A549 (cell line): ENCODE results near the gene IL1RAP. TPM values are rescaled to one million over a fixed set of nuclear protein-coding genes. Genes with fewer than 3 reads are reported as not detected.

ENCODE experiments used
- ATAC-seq, 2 experiments: fragments of 200-7000 bp in 1 of 2; fragments of >200 bp in 1 of 2; cut with Nextera tagmentation in 1 of 2; cut with Tn5 transposase in 1 of 2; 3 replicates each; pipeline versions ENCODE4 v1.8.0 to v1.9.1; 2018 to 2020; ENCODE audit warnings: mild to moderate bottlenecking in 1 of 2, moderate library complexity in 1 of 2
- CTCF ChIA-PET: fragments of 300-600 bp; sonication (Branson Sonifier 250); formaldehyde crosslinking; extraction: SDS; loops from one replicate; lab custom pipeline; 2021; ENCODE audit warnings: antibody characterized with exemption, inconsistent platforms; lab: Yijun Ruan, JAX
- POLR2A ChIA-PET: fragments of 350-600 bp; formaldehyde crosslinking; extraction: SDS; loops from one replicate; lab custom pipeline; 2021; ENCODE audit warnings: antibody characterized with exemption, inconsistent platforms; lab: Yijun Ruan, JAX
- DNase-seq, 2 experiments: peaks; one replicate each; pipeline versions ENCODE4 v3.0.0 to v3.0.0-alpha.2; 2011 to 2016; ENCODE audit warnings: low read depth in 1 of 2, low spot score in 1 of 2
- FAIRE-seq: peaks from 2 replicates; lab custom pipeline; 2011; peaks lifted over from hg19 to GRCh38; lab: Jason Lieb, UNC
- H3K27ac ChIP-seq, 2 experiments: fragments of >200 bp; sonication (Bioruptor Twin); formaldehyde crosslinking; 3 replicates each; pipeline ENCODE4 v1.5.1; 2016 to 2017
- H3K4me1 ChIP-seq: fragments of >200 bp; sonication (Bioruptor Twin); formaldehyde crosslinking; 3 replicates; pipeline ENCODE4 v1.6.1; 2016
- H3K4me2 ChIP-seq: fragments of >200 bp; sonication (Bioruptor Twin); formaldehyde crosslinking; 3 replicates; pipeline ENCODE4 v1.6.1; 2016
- H3K4me3 ChIP-seq: fragments of >200 bp; sonication (Bioruptor Twin); formaldehyde crosslinking; 3 replicates; pipeline ENCODE4 v1.5.1; 2016
- H3K9me3 ChIP-seq: fragments of >200 bp; sonication (Bioruptor Twin); formaldehyde crosslinking; 3 replicates; pipeline ENCODE4 v1.6.1; 2016
- BHLHE40 ChIP-seq: IDR thresholded peaks from 2 replicates; pipeline ENCODE4 v1.6.1; 2012; ENCODE audit warnings: low read depth, low read length, inconsistent platforms
- CBX2 ChIP-seq: fragments of 200-600 bp; sonication (generic); IDR thresholded peaks from 2 replicates; pipeline ENCODE4 v1.6.1; 2016; ENCODE audit warnings: low read depth, mild to moderate bottlenecking, borderline replicate concordance
- CBX8 ChIP-seq: fragments of 200-600 bp; sonication (generic); IDR thresholded peaks from 2 replicates; pipeline ENCODE4 v1.6.1; 2016
- CTCF ChIP-seq: fragments of >200 bp; sonication (Bioruptor Twin); formaldehyde crosslinking; IDR thresholded peaks from 3 replicates; pipeline ENCODE4 v1.5.1; 2016
- EHF ChIP-seq: fragments of 250-450 bp; sonication (Bioruptor Pico); IDR thresholded peaks from 2 replicates; pipeline ENCODE4 v1.5.0; 2020; ENCODE audit warnings: mild to moderate bottlenecking
- EP300 ChIP-seq, 2 experiments: fragments of >200 bp; sonication (Bioruptor Twin); formaldehyde crosslinking; IDR thresholded peaks; 2 replicates in 1 of 2; 3 replicates in 1 of 2; pipeline ENCODE4 v1.6.1; 2016 to 2017
- FOSL2 ChIP-seq, 2 experiments: fragments of 450-650 bp in 1 of 2; fragments of >200 bp in 1 of 2; sonication (Bioruptor Twin) in 1 of 2; formaldehyde crosslinking; IDR thresholded peaks; 2 replicates each; pipeline versions ENCODE4 v1.5.0 to v1.6.1; 2016 to 2020; ENCODE audit warnings: mild to moderate bottlenecking in 1 of 2, moderate library complexity in 1 of 2
- FOXS1 ChIP-seq: fragments of 250-450 bp; sonication (Bioruptor Pico); IDR thresholded peaks from 2 replicates; pipeline ENCODE4 v1.5.0; 2020; ENCODE audit warnings: mild to moderate bottlenecking, moderate library complexity
- GATA3 ChIP-seq: IDR thresholded peaks from 2 replicates; pipeline ENCODE4 v1.6.1; 2012; ENCODE audit warnings: borderline replicate concordance
- HDAC2 ChIP-seq: fragments of 200-600 bp; sonication (generic); IDR thresholded peaks from 2 replicates; pipeline ENCODE4 v1.6.1; 2016
- HEYL ChIP-seq: fragments of 250-450 bp; sonication (Bioruptor Pico); IDR thresholded peaks from 2 replicates; pipeline ENCODE4 v1.8.0; 2021; ENCODE audit warnings: mild to moderate bottlenecking, moderate library complexity
- HOXB5 ChIP-seq: fragments of 250-450 bp; sonication (Bioruptor Pico); IDR thresholded peaks from 2 replicates; pipeline ENCODE4 v1.5.0; 2020; ENCODE audit warnings: mild to moderate bottlenecking, moderate library complexity
- JUNB ChIP-seq: fragments of >200 bp; sonication (Bioruptor Twin); formaldehyde crosslinking; IDR thresholded peaks from 2 replicates; pipeline ENCODE4 v1.6.1; 2016
- MYC ChIP-seq: IDR thresholded peaks from 2 replicates; pipeline ENCODE4 v1.6.1; 2012; ENCODE audit warnings: mild to moderate bottlenecking, inconsistent platforms, low read length, improper control_type of control experiment, borderline replicate concordance
- NPAS2 ChIP-seq: fragments of 250-450 bp; sonication (Bioruptor Pico); IDR thresholded peaks from 2 replicates; pipeline ENCODE4 v1.8.0; 2022; ENCODE audit warnings: mild to moderate bottlenecking, moderate library complexity, borderline replicate concordance
- POLR2A ChIP-seq: IDR thresholded peaks from 2 replicates; pipeline ENCODE4 v1.6.1; 2012; ENCODE audit warnings: mild to moderate bottlenecking, low read length
- RCOR1 ChIP-seq: fragments of 150-350 bp; IDR thresholded peaks from 2 replicates; pipeline ENCODE4 v1.6.1; 2014; ENCODE audit warnings: antibody characterized with exemption, low read length, low read depth
- REST ChIP-seq: fragments of 200-600 bp; sonication (generic); IDR thresholded peaks from 2 replicates; pipeline ENCODE4 v1.6.1; 2016; ENCODE audit warnings: antibody characterized with exemption, mild to moderate bottlenecking, moderate library complexity
- SREBF2 ChIP-seq: fragments of 450-650 bp; IDR thresholded peaks from 2 replicates; pipeline ENCODE4 v1.6.1; 2014; ENCODE audit warnings: mild to moderate bottlenecking, moderate library complexity
- TFCP2L1 ChIP-seq: fragments of 250-450 bp; sonication (Bioruptor Pico); IDR thresholded peaks from 2 replicates; pipeline ENCODE4 v1.5.0; 2021; ENCODE audit warnings: mild to moderate bottlenecking
- TP53 ChIP-seq: fragments of 250-450 bp; sonication (Bioruptor Pico); IDR thresholded peaks from 2 replicates; pipeline ENCODE4 v1.5.0; 2021; ENCODE audit warnings: mild to moderate bottlenecking, moderate library complexity
- USF2 ChIP-seq: fragments of 450-650 bp; IDR thresholded peaks from 2 replicates; pipeline ENCODE4 v1.6.1; 2014; ENCODE audit warnings: antibody characterized with exemption
- ZNF302 ChIP-seq: fragments of 250-450 bp; sonication (Bioruptor Pico); IDR thresholded peaks from 2 replicates; pipeline ENCODE4 v1.9.0; 2021; ENCODE audit warnings: inconsistent platforms, mild to moderate bottlenecking, moderate library complexity
- ZSCAN20 ChIP-seq: fragments of 250-450 bp; sonication (Bioruptor Pico); IDR thresholded peaks from 2 replicates; pipeline ENCODE4 v1.8.0; 2022; ENCODE audit warnings: mild to moderate bottlenecking, moderate library complexity
- WGBS: methylation state at CpG from one replicate; pipeline ENCODE4 v1.1.6; 2017; ENCODE audit errors: missing lambda C conversion rate; 5-methylcytosine and 5-hydroxymethylcytosine counted together
- polyA plus RNA-seq, 4 experiments: library from polyadenylated mRNA; depleted of rRNA in 3 of 4; stranded (reverse); fragments of >200 nt; fragmentation: RNase III in 1 of 4; extraction: RNeasy Plus Mini Kit Qiagen cat#74134 plus additional on column Dnase treatment in 1 of 4; gene quantifications; 2 replicates in 3 of 4; 3 replicates in 1 of 4; pipeline ENCODE4 v1.2.3, GENCODE V29; 2011 to 2017
- TF ChIP-seq, protein P1 (sequence below): IDR thresholded peaks from 2 replicates; pipeline ENCODE4 v1.6.1; 2012
- TF ChIP-seq, protein P2 (sequence below): fragments of 250-450 bp; sonication (Bioruptor Pico); IDR thresholded peaks from 2 replicates; pipeline ENCODE4 v1.5.0; 2020; ENCODE audit warnings: low read depth, mild to moderate bottlenecking, moderate library complexity

IL1RAP gene
- polyA plus RNA-seq, 2 of the 4 experiments (the other 2 are of a cell fraction) = 3.9 to 18.5 TPM

- TF ChIP-seq, protein P1, sequence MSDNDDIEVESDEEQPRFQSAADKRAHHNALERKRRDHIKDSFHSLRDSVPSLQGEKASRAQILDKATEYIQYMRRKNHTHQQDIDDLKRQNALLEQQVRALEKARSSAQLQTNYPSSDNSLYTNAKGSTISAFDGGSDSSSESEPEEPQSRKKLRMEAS = peak; percentile 78
- TF ChIP-seq CBX8 (no peak), HOXB5 (CRISPR knock-in tag) (0 out of 2 replicates have a peak, but pooled peaks have one; percentile 39), TFCP2L1 (CRISPR knock-in tag) (no peak), EHF (CRISPR knock-in tag) (no peak), FOSL2 (IDR thresholded peaks at IDR 0.05) (0 out of 2 replicates have a peak, but pooled peaks have one; percentile 6), FOSL2 (CRISPR knock-in tag; IDR thresholded peaks at IDR 0.05) (peak; percentile 57), GATA3 (peak; percentile 21; the same call in 1 of the 2 replicates), ZSCAN20 (no peak; the same call in 1 of the 2 replicates), MYC (0 out of 2 replicates have a peak, but pooled peaks have one; percentile 17), BHLHE40 (no peak), JUNB (no peak), HDAC2 (no peak)
These were observed 19.8 kb downstream of the IL1RAP start (continued) for GRCh38 chr3:190533511-190534281.

GRCh38 chr3:190534386-190534785 is 20.5 kb downstream of the IL1RAP start:
- ChIA-PET POLR2A (interaction anchor here (1.0 to 4.1 kb wide), 3 partner anchors 14 to 32 kb away, joined by 3 to 31 read pairs (median 12); partner anchors contain the start of gene IL1RAP), CTCF (interaction anchor here (0.9 to 1.3 kb wide), 3 partner anchors 165 to 167 kb away, joined by 3 read pairs; no protein-coding TSS in a partner anchor)
- no peak for TF ChIP-seq HEYL (CRISPR knock-in tag)
- no peak for TF ChIP-seq CBX8
- TF ChIP-seq, protein P2, sequence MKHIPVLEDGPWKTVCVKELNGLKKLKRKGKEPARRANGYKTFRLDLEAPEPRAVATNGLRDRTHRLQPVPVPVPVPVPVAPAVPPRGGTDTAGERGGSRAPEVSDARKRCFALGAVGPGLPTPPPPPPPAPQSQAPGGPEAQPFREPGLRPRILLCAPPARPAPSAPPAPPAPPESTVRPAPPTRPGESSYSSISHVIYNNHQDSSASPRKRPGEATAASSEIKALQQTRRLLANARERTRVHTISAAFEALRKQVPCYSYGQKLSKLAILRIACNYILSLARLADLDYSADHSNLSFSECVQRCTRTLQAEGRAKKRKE = no peak
- TF ChIP-seq EP300 (IDR thresholded peaks at IDR 0.05) = no peak
- TF ChIP-seq SREBF2 = no peak
- TF ChIP-seq BHLHE40 = no peak
- TF ChIP-seq ZNF302 = no peak
- TF ChIP-seq CTCF = no peak
- TF ChIP-seq USF2 = no peak
- TF ChIP-seq GATA3 = no peak
- TF ChIP-seq CBX2 = no peak
- no peak for TF ChIP-seq REST
- no peak for TF ChIP-seq TFCP2L1 (CRISPR knock-in tag)
- no peak for TF ChIP-seq TP53 (CRISPR knock-in tag)
- TF ChIP-seq HDAC2 = no peak
- TF ChIP-seq NPAS2 (CRISPR knock-in tag) = no peak
- no peak for TF ChIP-seq RCOR1
- TF ChIP-seq POLR2A = no peak
- TF ChIP-seq FOXS1 (CRISPR knock-in tag) = no peak
- Histone ChIP-seq H3K27ac (peak overlapping the region; percentile 78 to 94), H3K9me3 (no peaks in the 10 kb centered on the region), H3K4me1 (peaks cover 38% of the 10 kb centered on the region), H3K4me3 (no peak overlapping the region), H3K4me2 (peak overlapping the region; percentile 64)
- 71% methylated on average over 4 of the region's 4 CpGs for WGBS
- ATAC-seq (peak in 1 of 2 experiments; percentile 30; a peak in 3 of 6 replicates), FAIRE-seq (no peak), DNase-seq (no peak)
